HepG2 (cell line): ENCODE measurements around the gene CACNA1G.

Experiments
- REST ChIP-seq, 2 experiments: IDR thresholded peaks; 2 replicates each; pipeline ENCODE4 v1.6.1; 2011 to 2012; ENCODE audit warnings: low read length in 2 of 2, borderline replicate concordance in 1 of 2, low read depth in 1 of 2, mild to moderate bottlenecking in 1 of 2, moderate library complexity in 1 of 2
- ZNF609 ChIP-seq: sonication (generic); formaldehyde crosslinking; IDR thresholded peaks from 2 replicates; pipeline ENCODE4 v1.4.0; 2020; ENCODE audit warnings: mild to moderate bottlenecking, missing genetic modification reagents, borderline replicate concordance

- TF ChIP-seq REST (IDR thresholded peaks at IDR 0.05; ENCODE audit: borderline replicate concordance in 1 of 2, low read depth in 1 of 2, low read length in 2 of 2) (no peak), ZNF609 (CRISPR knock-in tag) (no peak)
These were observed 16.3 kb downstream of the CACNA1G start for GRCh38 chr17:50576864-50577263.
